Middle frontal gyrus (tissue), 1 donor: ENCODE data around the gene CSK.

Experiments used
- DNase-seq: peaks from one replicate; pipeline ENCODE4 v3.0.0-alpha.2; 2015; ENCODE audit warnings: low spot score; ENCODE audit errors: extremely low spot score

CSK gene

GRCh38 chr15:74801311-74801997 lies 19.6 kb downstream of the CSK start:
- DNase-seq = no peak

- no peak for DNase-seq
Observed at GRCh38 chr15:74802290-74802689, 20.4 kb downstream of the CSK start.

- DNase-seq = no peak
Observed at GRCh38 chr15:74802862-74803447, 21.1 kb downstream of the CSK start.

GRCh38 chr15:74804935-74805334 lies 23.1 kb downstream of the CSK start:
- no peak for DNase-seq

- DNase-seq = no peak
Observed at GRCh38 chr15:74807282-74807681, 25.4 kb downstream of the CSK start.

GRCh38 chr15:74808078-74808839 lies 26.4 kb downstream of the CSK start:
- DNase-seq = no peak

GRCh38 chr15:74808840-74809229 lies 27.0 kb downstream of the CSK start:
- no peak for DNase-seq

- no peak for DNase-seq
Observed at GRCh38 chr15:74809242-74809641, 27.4 kb downstream of the CSK start.

- no peak for DNase-seq
Observed at GRCh38 chr15:74809956-74810355, 28.1 kb downstream of the CSK start.

- DNase-seq = no peak
Observed at GRCh38 chr15:74812533-74812932, 30.7 kb downstream of the CSK start, which contains the start of gene LMAN1L. LMAN1L (plus strand) TSS chr15:74812835; CDS start chr15:74812855, 20 bp downstream.

GRCh38 chr15:74815121-74815934 lies 33.4 kb downstream of the CSK start:
- no peak for DNase-seq

GRCh38 chr15:74815961-74816360 lies 34.1 kb downstream of the CSK start:
- no peak for DNase-seq

- no peak for DNase-seq
Observed at GRCh38 chr15:74816624-74817369, 34.9 kb downstream of the CSK start.

GRCh38 chr15:74817370-74817737 lies 35.5 kb downstream of the CSK start:
- no peak for DNase-seq

- no peak for DNase-seq
Observed at GRCh38 chr15:74820056-74820455, 38.2 kb downstream of the CSK start.

- DNase-seq = no peak
Observed at GRCh38 chr15:74821091-74821789, 39.4 kb downstream of the CSK start.

GRCh38 chr15:74821790-74822158 lies 39.9 kb downstream of the CSK start:
- DNase-seq = no peak

- no peak for DNase-seq
Observed at GRCh38 chr15:74822233-74822632, 40.4 kb downstream of the CSK start.

- DNase-seq = no peak
Observed at GRCh38 chr15:74823324-74823723, 41.4 kb downstream of the CSK start.

- no peak for DNase-seq
Observed at GRCh38 chr15:74824976-74825375, 43.1 kb downstream of the CSK start.
